Brain microvascular endothelial cell (primary cell): ENCODE results near the gene PDCD11.
A peak's percentile ranks its signal among the peaks of the same experiment; 100 is the strongest.

Experiments used
- DNase-seq: peaks from one replicate; pipeline ENCODE4 v3.0.0-alpha.2; 2020
- H3K27ac ChIP-seq: fragments of 250-450 bp; sonication (Bioruptor Pico); 2 replicates; pipeline ENCODE4 v1.5.1; 2020; ENCODE audit warnings: mild to moderate bottlenecking, moderate library complexity
- H3K27me3 ChIP-seq: fragments of 250-450 bp; sonication (Bioruptor Pico); replicated peaks from 2 replicates; pipeline ENCODE4 v1.5.1; 2020; ENCODE audit warnings: mild to moderate bottlenecking
- H3K36me3 ChIP-seq: fragments of 250-450 bp; sonication (Bioruptor Pico); replicated peaks from 2 replicates; pipeline ENCODE4 v1.5.1; 2020; ENCODE audit warnings: mild to moderate bottlenecking
- H3K4me3 ChIP-seq: 2 replicates; pipeline ENCODE4 v1.5.1; 2011; ENCODE audit warnings: low read depth, mild to moderate bottlenecking, control low read depth, low read length, moderate library complexity
- in situ Hi-C: cut with HindIII; loops from 2 replicates; pipeline ENCODE4 v1.10.0; 2017; ENCODE audit warnings: low sequenced_read_pairs, low pct_ligation_motif_present
- TF ChIP-seq, protein P1 (sequence below): IDR thresholded peaks from 2 replicates; pipeline ENCODE4 v1.5.1; 2011; ENCODE audit warnings: low read depth, mild to moderate bottlenecking, moderate library complexity, low read length, control low read depth, inconsistent platforms; ENCODE audit errors: missing control alignments

PDCD11 gene

GRCh38 chr10:103487410-103487708 is 90.9 kb downstream of the PDCD11 start:
- in situ Hi-C loops = no loop called here
- TF ChIP-seq, protein P1, sequence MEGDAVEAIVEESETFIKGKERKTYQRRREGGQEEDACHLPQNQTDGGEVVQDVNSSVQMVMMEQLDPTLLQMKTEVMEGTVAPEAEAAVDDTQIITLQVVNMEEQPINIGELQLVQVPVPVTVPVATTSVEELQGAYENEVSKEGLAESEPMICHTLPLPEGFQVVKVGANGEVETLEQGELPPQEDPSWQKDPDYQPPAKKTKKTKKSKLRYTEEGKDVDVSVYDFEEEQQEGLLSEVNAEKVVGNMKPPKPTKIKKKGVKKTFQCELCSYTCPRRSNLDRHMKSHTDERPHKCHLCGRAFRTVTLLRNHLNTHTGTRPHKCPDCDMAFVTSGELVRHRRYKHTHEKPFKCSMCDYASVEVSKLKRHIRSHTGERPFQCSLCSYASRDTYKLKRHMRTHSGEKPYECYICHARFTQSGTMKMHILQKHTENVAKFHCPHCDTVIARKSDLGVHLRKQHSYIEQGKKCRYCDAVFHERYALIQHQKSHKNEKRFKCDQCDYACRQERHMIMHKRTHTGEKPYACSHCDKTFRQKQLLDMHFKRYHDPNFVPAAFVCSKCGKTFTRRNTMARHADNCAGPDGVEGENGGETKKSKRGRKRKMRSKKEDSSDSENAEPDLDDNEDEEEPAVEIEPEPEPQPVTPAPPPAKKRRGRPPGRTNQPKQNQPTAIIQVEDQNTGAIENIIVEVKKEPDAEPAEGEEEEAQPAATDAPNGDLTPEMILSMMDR = no peak

DNA sequence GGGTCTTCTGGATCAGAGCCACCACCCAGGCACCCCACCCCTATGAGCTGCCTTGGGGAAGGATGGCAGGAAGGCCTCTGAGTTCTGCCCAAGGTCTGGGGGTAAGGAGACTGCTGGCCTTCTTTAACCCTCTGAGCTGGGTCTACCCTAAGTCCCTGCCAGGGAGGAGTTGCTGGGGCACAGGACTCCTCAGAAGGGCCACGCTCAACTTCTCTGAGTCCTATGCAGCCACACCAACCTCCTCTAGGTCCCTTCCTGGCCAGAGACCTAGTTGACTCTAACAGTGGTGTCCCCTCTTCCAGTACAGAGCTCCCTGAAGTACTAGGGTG is 94.5 kb downstream of the PDCD11 start:
- Histone ChIP-seq H3K27ac (no peak overlapping the region), H3K4me3 (no peak overlapping the region), H3K27me3 (peaks cover 37% of the 10 kb centered on the region), H3K36me3 (no peaks in the 10 kb centered on the region)
- DNase-seq = no peak
- in situ Hi-C loops = loop anchor here (5.0 kb wide), 1 partner anchor 39 kb away; the partner anchor contains the start of gene CALHM2
- TF ChIP-seq, protein P1 = no peak

More at GRCh38 chr10:103487410-103487708, 90.9 kb downstream of the PDCD11 start:
- Histone ChIP-seq H3K36me3 (no peaks in the 10 kb centered on the region), H3K27me3 (peaks cover 4% of the 10 kb centered on the region), H3K4me3 (no peak overlapping the region), H3K27ac (no peak overlapping the region)
- no peak for DNase-seq

- in situ Hi-C loops = loop anchor here (5.0 kb wide), 1 partner anchor 40 kb away; the partner anchor contains the start of gene CALHM2
- peaks cover 44% of the 10 kb centered on the region for H3K27me3 ChIP-seq
- peak; percentile 85 for DNase-seq
- H3K36me3 ChIP-seq = no peaks in the 10 kb centered on the region
- TF ChIP-seq, protein P1 = no peak
- no peak overlapping the region for H3K27ac ChIP-seq
- H3K4me3 ChIP-seq = no peak overlapping the region
Measured at GRCh38 chr10:103491729-103492364, 95.4 kb downstream of the PDCD11 start.

GRCh38 chr10:103492655-103493261 is 96.3 kb downstream of the PDCD11 start:
- DNase-seq = no peak
- in situ Hi-C loops = loop anchor here (5.0 kb wide), 1 partner anchor 40 kb away; the partner anchor contains the start of gene CALHM2
- Histone ChIP-seq H3K27me3 (peaks cover 51% of the 10 kb centered on the region), H3K4me3 (no peak overlapping the region), H3K36me3 (no peaks in the 10 kb centered on the region), H3K27ac (no peak overlapping the region)
- TF ChIP-seq, protein P1 = no peak

DNA sequence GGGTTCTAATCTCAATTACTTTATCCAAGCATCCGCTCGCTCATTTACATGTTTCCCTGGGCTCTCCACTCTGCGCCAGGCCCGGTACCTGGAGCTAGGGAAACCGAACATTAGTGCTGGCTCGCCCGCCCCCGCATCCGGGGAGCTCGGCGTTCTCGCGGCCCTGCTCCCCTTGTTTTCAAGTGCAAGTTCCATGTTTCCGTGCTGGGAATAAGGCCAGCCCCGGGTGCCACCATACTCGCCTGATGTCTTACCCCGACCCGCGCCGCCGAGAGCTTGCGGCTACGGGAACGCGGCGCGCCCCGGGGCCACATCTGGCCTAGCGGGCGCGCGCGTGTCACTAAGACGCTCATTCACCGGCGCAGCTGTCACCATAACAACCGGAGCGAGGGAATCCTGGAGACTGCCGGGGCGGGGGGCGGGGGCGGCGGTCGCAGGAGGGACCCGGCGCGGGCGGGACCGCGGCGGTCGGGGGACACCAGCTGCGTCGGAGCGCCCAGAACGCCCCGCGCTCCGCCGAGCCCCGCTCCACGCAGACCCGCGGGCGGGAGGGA is 97.0 kb downstream of the PDCD11 start, which contains the start of gene NEURL1:
Gene NEURL1, plus strand, starts transcription at position 344 of the 554 bp plus-strand sequence. CDS start 683 bp downstream, outside the sequence.
- H3K36me3 ChIP-seq = no peaks in the 10 kb centered on the region
- TF ChIP-seq, protein P1 = no peak
- H3K27me3 ChIP-seq = peaks cover 53% of the 10 kb centered on the region
- H3K27ac ChIP-seq = no peak within 1 kb of the TSS
- DNase-seq = no peak
- H3K4me3 ChIP-seq = peak within 1 kb of the TSS; percentile 32
- in situ Hi-C loops = loop anchor here (5.0 kb wide), 1 partner anchor 41 kb away; the partner anchor contains the start of gene CALHM2
